T-cell (primary cell): ENCODE measurements around the gene SNRNP200. TPM values are rescaled to one million over a fixed set of nuclear protein-coding genes. Genes with fewer than 3 reads are reported as not detected.
A peak's percentile ranks its signal among the peaks of the same experiment; 100 is the strongest.

ENCODE experiments used
- ATAC-seq, 4 experiments: fragments of 200-7000 bp in 3 of 4; fragments of 150-1000 bp in 1 of 4; cut with Tn5 transposase; replicated peaks in 1 of 4; 1 replicate in 3 of 4; 2 replicates in 1 of 4; pipeline ENCODE4 v1.10.0; 2021; ENCODE audit warnings: moderate library complexity in 3 of 4, mild to moderate bottlenecking in 2 of 4, moderate number of reproducible peaks in 1 of 4
- CTCF ChIA-PET, 2 donors: fragments of 300-600 bp; sonication (Branson Sonifier 250); formaldehyde crosslinking; loops; one replicate each; lab custom pipeline; 2022; ENCODE audit warnings: antibody characterized with exemption in 2 of 2; lab: Charles Lee
- POLR2A ChIA-PET, 2 donors: fragments of 300-600 bp; sonication (Branson Sonifier 250); formaldehyde crosslinking; loops; one replicate each; lab custom pipeline; 2022; ENCODE audit warnings: antibody characterized with exemption in 2 of 2; lab: Charles Lee
- DNase-seq, 35 experiments: peaks; one replicate each; pipeline versions ENCODE4 v3.0.0 to v3.0.0-alpha.2; 2013 to 2023
- H3K27ac ChIP-seq: one replicate; pipeline ENCODE4 v1.5.1; 2013; ENCODE audit warnings: low read length
- H3K27me3 ChIP-seq, 2 experiments: replicated peaks in 1 of 2; 1 replicate in 1 of 2; 2 replicates in 1 of 2; pipeline versions ENCODE4 v1.6.1 to v1.7.0; 2013; ENCODE audit warnings: low read length in 1 of 2, mixed read lengths in 1 of 2; ENCODE audit not compliant: control insufficient read depth in 2 of 2, insufficient read depth in 2 of 2; ENCODE audit errors: extremely low read depth in 1 of 2
- H3K36me3 ChIP-seq, 2 donors: 1 replicate in 1 of 2; 2 replicates in 1 of 2; pipeline versions ENCODE4 v1.6.1 to v1.7.0; 2013; ENCODE audit warnings: low read length in 1 of 2; ENCODE audit not compliant: control insufficient read depth in 2 of 2, insufficient read depth in 1 of 2; ENCODE audit errors: extremely low read depth in 1 of 2
- H3K4me1 ChIP-seq, 2 experiments: 1 replicate in 1 of 2; 2 replicates in 1 of 2; pipeline versions ENCODE4 v1.6.1 to v1.7.0; 2013; ENCODE audit warnings: low read length in 2 of 2, mixed read lengths in 1 of 2; ENCODE audit not compliant: insufficient read depth in 2 of 2, control insufficient read depth in 1 of 2; ENCODE audit errors: extremely low read depth in 1 of 2
- H3K4me3 ChIP-seq, 2 donors: 1 replicate in 1 of 2; 2 replicates in 1 of 2; pipeline versions ENCODE4 v1.5.1 to v1.7.0; 2013; ENCODE audit warnings: mild to moderate bottlenecking in 2 of 2, low read length in 1 of 2, moderate library complexity in 1 of 2; ENCODE audit not compliant: control insufficient read depth in 1 of 2; ENCODE audit errors: extremely low read depth in 1 of 2
- H3K9me3 ChIP-seq: 2 replicates; pipeline ENCODE4 v1.7.0; 2013
- H3K27ac Mint-ChIP-seq, 2 donors: one replicate each; pipeline ENCODE4 v1.8.0; 2020 to 2021; ENCODE audit warnings: mild to moderate bottlenecking in 2 of 2, mixed read lengths in 2 of 2
- H3K27me3 Mint-ChIP-seq, 2 donors: one replicate each; pipeline ENCODE4 v1.8.0; 2021 to 2022; ENCODE audit warnings: mixed read lengths in 2 of 2
- H3K36me3 Mint-ChIP-seq: one replicate; pipeline ENCODE4 v1.8.0; 2021; ENCODE audit warnings: mixed read lengths
- H3K4me1 Mint-ChIP-seq, 3 donors: one replicate each; pipeline ENCODE4 v1.8.0; 2020 to 2022; ENCODE audit warnings: mixed read lengths in 3 of 3, mild to moderate bottlenecking in 1 of 3
- H3K4me3 Mint-ChIP-seq, 3 donors: one replicate each; pipeline ENCODE4 v1.8.0; 2020 to 2022; ENCODE audit warnings: mild to moderate bottlenecking in 3 of 3, mixed read lengths in 3 of 3, moderate library complexity in 3 of 3
- H3K9me3 Mint-ChIP-seq, 3 donors: one replicate each; pipeline ENCODE4 v1.8.0; 2020 to 2022; ENCODE audit warnings: mixed read lengths in 3 of 3
- WGBS: methylation state at CpG from one replicate; pipeline ENCODE4 v1.1.5; 2013; ENCODE audit warnings: missing lambda C conversion rate; ENCODE audit not compliant: insufficient coverage; 5-methylcytosine and 5-hydroxymethylcytosine counted together
- total RNA-seq, 35 experiments: library from RNA in 6 of 35; stranded (reverse) in 6 of 35; fragments of 120-200 nt in 1 of 35; gene quantifications; one replicate each; pipeline versions ENCODE4 v1.2.1 to v1.2.4 and lab custom pipeline; 2013 to 2026

SNRNP200 gene
- total RNA-seq, 5 donors from 2014 or later (not counting 1 experiment from before 2014, with no cell fraction given): 200 to 254 (median 203) TPM

DNA sequence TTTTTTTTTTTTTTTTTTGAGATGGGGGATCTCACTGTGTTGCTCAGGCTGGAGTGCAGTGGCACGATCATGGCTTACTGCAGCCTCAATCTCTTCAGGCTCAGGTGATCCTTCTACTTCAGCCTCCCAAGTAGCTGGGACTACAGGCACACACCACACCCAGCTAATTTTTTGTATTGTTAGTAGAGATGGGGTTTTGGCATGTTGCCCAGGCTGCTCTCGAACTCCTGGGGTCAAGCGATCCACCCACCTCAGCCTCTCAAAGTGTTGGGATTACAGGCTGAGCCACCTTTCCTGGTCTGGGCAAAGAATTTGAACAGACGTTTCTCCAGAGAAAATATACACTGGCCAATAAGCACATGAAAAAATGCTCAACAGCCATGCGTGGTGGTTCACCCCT lies 2.9 kb upstream of the SNRNP200 start:
- H3K4me1 Mint-ChIP-seq: peaks cover 37 to 47% (median 38%) of the 10 kb centered on the region in 3 donors
- ChIA-PET POLR2A (interaction anchor here in 1 of 2 donors (1.2 kb wide), 1 partner anchor 12 kb away, joined by 3 read pairs; no protein-coding TSS in a partner anchor), CTCF (no interaction called here)
- Histone ChIP-seq H3K36me3 (peaks cover 0 to 11% of the 10 kb centered on the region in 2 donors), H3K27ac (no peak overlapping the region), H3K4me1 (peaks cover 9 to 22% of the 10 kb centered on the region in 2 experiments), H3K4me3 (no peak overlapping the region), H3K9me3 (no peaks in the 10 kb centered on the region), H3K27me3 (no peaks in the 10 kb centered on the region)
- DNase-seq: no peak
- H3K36me3 Mint-ChIP-seq: peaks cover 10% of the 10 kb centered on the region
- WGBS: 100% methylated on average over 2 of the region's 5 CpGs
- H3K27me3 Mint-ChIP-seq: no peaks in the 10 kb centered on the region
- H3K27ac Mint-ChIP-seq: no peak overlapping the region
- ATAC-seq: no peak
- no peak overlapping the region for H3K4me3 Mint-ChIP-seq
- no peaks in the 10 kb centered on the region for H3K9me3 Mint-ChIP-seq

DNA sequence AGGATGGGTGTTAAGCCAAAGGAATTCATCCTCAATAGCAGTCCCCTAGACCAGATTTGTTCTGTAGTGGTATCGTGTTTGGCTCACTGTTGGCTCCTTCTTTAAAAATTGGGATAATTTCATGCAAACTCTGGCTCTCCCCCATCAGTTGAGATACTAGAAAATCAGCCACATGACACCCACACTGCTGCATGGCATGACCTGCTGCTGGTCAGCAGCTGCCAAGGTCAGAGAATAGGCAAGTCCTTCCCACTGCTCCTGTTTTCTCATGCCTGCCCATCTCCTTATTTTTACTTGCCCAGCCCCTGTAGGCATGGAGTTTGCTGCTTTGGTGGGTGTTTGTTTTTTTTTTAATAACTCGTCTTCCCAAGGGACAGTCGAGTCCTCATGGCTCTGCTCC lies 1.0 kb upstream of the SNRNP200 start:
- H3K9me3 Mint-ChIP-seq: no peaks in the 10 kb centered on the region
- ATAC-seq (no peak), DNase-seq (no peak)
- peak overlapping the region; percentile 96 for H3K27ac ChIP-seq
- H3K4me1 ChIP-seq: peaks cover 11 to 38% of the 10 kb centered on the region in 2 experiments
- H3K9me3 ChIP-seq: no peaks in the 10 kb centered on the region
- H3K36me3 Mint-ChIP-seq: peaks cover 29% of the 10 kb centered on the region
- peaks cover 2 to 30% of the 10 kb centered on the region in 2 donors for H3K36me3 ChIP-seq
- H3K27me3 ChIP-seq: no peaks in the 10 kb centered on the region
- H3K27ac Mint-ChIP-seq: peak overlapping the region; percentile 98
- WGBS: no CpG with 5 or more reads among the region's 3 CpGs
- H3K27me3 Mint-ChIP-seq: no peaks in the 10 kb centered on the region
- peak overlapping the region in 1 of 2 donors; percentile 93 for H3K4me3 ChIP-seq
- ChIA-PET CTCF (interaction anchor here (0.6 to 1.0 kb wide), 2 partner anchors 16 to 34 kb away, joined by 3 to 4 read pairs; no protein-coding TSS in a partner anchor), POLR2A (interaction anchor here in 1 of 2 donors (1.6 kb wide), 1 partner anchor 19 kb away, joined by 10 read pairs; the partner anchor contains the start of gene ITPRIPL1)
- peak overlapping the region; percentile 97 to 99 (median 98) for H3K4me3 Mint-ChIP-seq
- H3K4me1 Mint-ChIP-seq: peaks cover 53 to 57% (median 55%) of the 10 kb centered on the region in 3 donors

DNA sequence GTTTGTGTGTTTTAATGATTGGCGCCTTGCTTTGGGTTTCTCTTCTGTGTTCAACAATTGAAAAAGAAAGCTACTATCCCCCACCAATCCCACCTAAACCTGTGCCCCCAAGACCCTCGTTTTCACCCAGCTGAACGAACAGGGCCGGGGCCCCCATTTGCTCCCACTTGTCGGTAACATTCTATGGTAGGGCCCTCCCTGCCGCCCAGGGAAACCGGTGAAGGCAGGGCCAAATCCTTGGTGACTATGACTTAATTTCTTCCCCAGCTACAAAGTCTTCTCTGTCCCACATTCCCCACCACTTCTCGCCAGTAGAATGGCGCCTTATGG lies 598 bp upstream of the SNRNP200 start:
- peaks cover 33% of the 10 kb centered on the region for H3K36me3 Mint-ChIP-seq
- Histone ChIP-seq H3K4me3 (peak overlapping the region; percentile 93 to 99), H3K36me3 (peaks cover 2 to 34% of the 10 kb centered on the region in 2 donors), H3K27ac (peak overlapping the region; percentile 96), H3K4me1 (peaks cover 11 to 38% of the 10 kb centered on the region in 2 experiments), H3K9me3 (no peaks in the 10 kb centered on the region), H3K27me3 (no peaks in the 10 kb centered on the region)
- ATAC-seq (no peak), DNase-seq (no peak)
- peak overlapping the region; percentile 98 for H3K27ac Mint-ChIP-seq
- 10% methylated on average over 6 of the region's 9 CpGs for WGBS
- H3K4me1 Mint-ChIP-seq: peaks cover 57 to 61% (median 60%) of the 10 kb centered on the region in 3 donors
- no peaks in the 10 kb centered on the region for H3K27me3 Mint-ChIP-seq
- peak overlapping the region; percentile 97 to 99 (median 98) for H3K4me3 Mint-ChIP-seq
- CTCF ChIA-PET: interaction anchor here (0.6 to 1.0 kb wide), 2 partner anchors 16 to 35 kb away, joined by 3 to 4 read pairs; no protein-coding TSS in a partner anchor
- H3K9me3 Mint-ChIP-seq: no peaks in the 10 kb centered on the region
- POLR2A ChIA-PET: interaction anchor here in 1 of 2 donors (0.5 to 1.6 kb wide), 2 partner anchors 19 to 454 kb away, joined by 8 to 10 read pairs; partner anchors contain the start of gene ITPRIPL1

GRCh38 chr2:96304606-96305005 lies 740 bp downstream of the SNRNP200 start:
- peaks cover 2 to 47% of the 10 kb centered on the region in 2 donors for H3K36me3 ChIP-seq
- no peaks in the 10 kb centered on the region for H3K27me3 ChIP-seq
- DNase-seq (no peak), ATAC-seq (no peak)
- H3K4me3 Mint-ChIP-seq: peak overlapping the region; percentile 97 to 99 (median 98)
- no peaks in the 10 kb centered on the region for H3K9me3 ChIP-seq
- H3K27ac ChIP-seq: peak overlapping the region; percentile 96
- H3K4me1 ChIP-seq: peaks cover 11 to 38% of the 10 kb centered on the region in 2 experiments
- peaks cover 38% of the 10 kb centered on the region for H3K36me3 Mint-ChIP-seq
- no CpG with 5 or more reads among the region's 11 CpGs for WGBS
- H3K4me3 ChIP-seq: peak overlapping the region; percentile 93 to 99
- H3K4me1 Mint-ChIP-seq: peaks cover 54 to 62% (median 60%) of the 10 kb centered on the region in 3 donors
- POLR2A ChIA-PET: interaction anchor here in 1 of 2 donors (0.5 to 1.6 kb wide), 3 partner anchors 21 to 96 kb away, joined by 6 to 11 read pairs (median 10); partner anchors contain the start of genes ITPRIPL1 and NCAPH
- CTCF ChIA-PET: interaction anchor here in 1 of 2 donors (0.6 to 1.2 kb wide), 3 partner anchors 17 to 41 kb away, joined by 3 to 6 read pairs (median 3); partner anchors contain the start of gene NCAPH
- H3K27me3 Mint-ChIP-seq: no peaks in the 10 kb centered on the region
- H3K9me3 Mint-ChIP-seq: no peaks in the 10 kb centered on the region
- H3K27ac Mint-ChIP-seq: peak overlapping the region; percentile 65 to 98

- H3K9me3 Mint-ChIP-seq: no peaks in the 10 kb centered on the region
- Histone ChIP-seq H3K4me1 (peaks cover 11 to 38% of the 10 kb centered on the region in 2 experiments), H3K4me3 (no peak overlapping the region), H3K36me3 (peaks cover 12 to 74% of the 10 kb centered on the region in 2 donors), H3K27ac (no peak overlapping the region), H3K27me3 (no peaks in the 10 kb centered on the region), H3K9me3 (no peaks in the 10 kb centered on the region)
- peaks cover 65% of the 10 kb centered on the region for H3K36me3 Mint-ChIP-seq
- no CpG with 5 or more reads among the region's 1 CpG for WGBS
- DNase-seq (no peak), ATAC-seq (no peak)
- ChIA-PET POLR2A (no interaction called here), CTCF (interaction anchor here in 1 of 2 donors (1.2 kb wide), 1 partner anchor 20 kb away, joined by 3 read pairs; no protein-coding TSS in a partner anchor)
- H3K27me3 Mint-ChIP-seq: no peaks in the 10 kb centered on the region
- peak overlapping the region in 1 of 2 donors; percentile 41 for H3K27ac Mint-ChIP-seq
- peaks cover 64 to 68% (median 67%) of the 10 kb centered on the region in 3 donors for H3K4me1 Mint-ChIP-seq
- H3K4me3 Mint-ChIP-seq: peak overlapping the region in 2 of 3 donors; percentile 23 to 49
These were observed 3.5 kb downstream of the SNRNP200 start for GRCh38 chr2:96301865-96302264.

GRCh38 chr2:96296925-96297324 lies 8.4 kb downstream of the SNRNP200 start:
- no peaks in the 10 kb centered on the region for H3K27me3 Mint-ChIP-seq
- H3K4me3 Mint-ChIP-seq: no peak overlapping the region
- 98% methylated on average over 5 of the region's 5 CpGs for WGBS
- Histone ChIP-seq H3K4me3 (no peak overlapping the region), H3K9me3 (no peaks in the 10 kb centered on the region), H3K27ac (no peak overlapping the region), H3K4me1 (peaks cover 2 to 5% of the 10 kb centered on the region in 2 experiments), H3K36me3 (peaks cover 19 to 97% of the 10 kb centered on the region in 2 donors), H3K27me3 (no peaks in the 10 kb centered on the region)
- H3K4me1 Mint-ChIP-seq: peaks cover 21 to 23% (median 22%) of the 10 kb centered on the region in 3 donors
- H3K9me3 Mint-ChIP-seq: no peaks in the 10 kb centered on the region
- DNase-seq: no peak
- H3K36me3 Mint-ChIP-seq: peaks cover 80% of the 10 kb centered on the region
- no peak overlapping the region for H3K27ac Mint-ChIP-seq
- CTCF ChIA-PET: no interaction called here
- POLR2A ChIA-PET: interaction anchor here (0.7 to 0.8 kb wide), 3 partner anchors 51 to 187 kb away, joined by 3 to 4 read pairs (median 3); no protein-coding TSS in a partner anchor
- ATAC-seq: no peak
